SH-SY5Y (cell line): ENCODE data around the gene RPL29.

Experiments
- GATA2 ChIP-seq: IDR thresholded peaks from 2 replicates; pipeline ENCODE4 v1.6.1; 2011; ENCODE audit warnings: mild to moderate bottlenecking, low read depth, low read length
- GATA3 ChIP-seq: IDR thresholded peaks from 2 replicates; pipeline ENCODE4 v1.6.1; 2011; ENCODE audit warnings: low read depth, mild to moderate bottlenecking, low read length, moderate library complexity

The RPL29 gene

DNA sequence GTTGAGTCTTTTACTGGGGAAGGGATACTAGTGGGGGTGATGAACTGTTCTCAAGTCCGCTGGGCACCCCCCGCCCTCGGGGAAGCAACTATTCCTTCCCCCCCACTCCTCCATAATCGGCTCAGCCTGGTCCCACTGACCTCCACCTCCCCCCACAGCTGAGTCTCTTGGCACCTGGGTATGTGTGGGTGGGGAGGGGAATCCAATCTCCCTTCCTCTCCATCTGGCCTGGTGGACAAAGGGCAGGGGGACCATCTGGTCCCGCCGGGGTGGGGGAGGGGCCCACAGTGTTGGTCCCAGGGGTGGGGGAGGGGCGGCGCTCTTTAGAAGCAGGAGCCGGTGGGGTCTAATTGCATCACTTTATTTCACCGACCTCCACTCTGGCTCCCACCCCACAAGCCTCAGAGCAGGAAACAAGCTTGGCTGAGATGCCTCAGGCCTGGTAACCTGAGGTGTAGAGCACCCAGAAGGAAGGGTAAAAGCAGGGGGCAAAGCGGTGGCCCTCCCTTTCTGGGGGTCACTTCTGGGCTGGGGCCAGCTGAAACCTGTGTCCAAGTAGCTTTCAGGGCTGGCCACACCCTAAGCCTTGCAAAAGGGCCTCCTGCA is 27.4 kb downstream of the RPL29 start:
- TF ChIP-seq GATA3 (no peak), GATA2 (peak; percentile 65)

DNA sequence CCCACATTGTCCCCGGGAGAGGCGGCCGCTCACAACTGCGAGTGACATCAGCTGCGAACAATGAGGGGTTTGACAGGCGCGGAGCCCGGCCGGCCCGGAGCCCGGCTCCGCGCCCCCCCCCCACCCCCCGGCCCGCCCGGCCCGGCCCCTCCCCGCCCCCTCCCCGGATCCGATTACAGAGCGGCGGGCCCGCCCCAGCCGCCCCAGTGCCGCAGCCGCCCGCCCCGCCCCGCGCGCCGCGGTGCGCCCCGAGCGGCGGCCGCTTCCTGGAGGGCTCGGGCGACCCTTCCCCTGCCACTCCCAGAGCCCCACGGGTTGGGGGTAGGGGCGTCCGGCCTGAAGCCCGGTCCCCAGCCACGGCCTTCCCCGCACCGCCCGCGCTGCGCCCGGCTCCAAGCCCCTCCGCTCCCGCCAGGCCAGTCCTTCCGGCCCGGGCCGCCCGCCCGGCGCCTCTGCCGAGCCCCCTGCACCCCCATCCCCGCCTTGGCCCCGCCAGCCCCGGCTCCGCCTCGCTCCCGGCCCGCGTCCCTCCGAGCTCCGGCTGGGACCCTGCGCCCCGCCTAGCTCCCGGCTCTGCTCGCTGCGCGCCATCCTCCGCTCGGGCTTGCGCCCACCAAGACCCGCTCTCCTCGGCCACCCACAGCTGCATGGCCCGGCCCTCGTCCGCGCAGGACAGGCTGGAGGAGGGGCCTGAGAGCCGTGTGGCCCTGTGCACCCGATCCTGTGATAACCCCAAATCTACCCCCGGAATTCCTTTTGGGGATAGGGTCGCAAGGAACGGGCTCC is 28.1 kb downstream of the RPL29 start, which contains the start of gene PCBP4:
TSS of gene PCBP4 (minus strand) at position 71 of the 786 bp plus-strand sequence. CDS start 6,214 bp downstream, outside the sequence.
- TF ChIP-seq GATA2 (no peak), GATA3 (no peak)

DNA sequence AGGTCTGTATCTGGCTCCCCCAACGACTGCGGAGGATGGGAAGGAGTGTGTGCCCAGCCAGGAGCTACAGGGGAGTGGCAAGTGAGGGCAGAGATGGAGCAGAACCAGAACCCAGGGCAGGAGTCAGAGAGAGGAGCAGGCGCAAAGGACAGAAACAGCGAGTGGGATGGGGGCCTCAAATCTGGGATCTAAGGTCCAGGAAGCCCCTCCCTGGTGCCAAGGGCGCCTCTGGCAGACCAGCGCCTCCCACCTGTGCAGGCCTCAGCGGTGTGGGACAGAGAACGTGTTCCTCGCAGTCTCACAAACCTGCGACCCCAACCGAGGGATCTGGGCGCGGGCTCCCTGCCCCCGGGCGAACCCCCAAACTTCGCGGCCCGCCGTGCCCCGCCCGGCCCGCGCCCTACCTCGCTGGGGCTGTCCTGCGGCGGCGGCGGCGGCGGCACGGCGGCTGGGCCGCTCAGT is 28.7 kb downstream of the RPL29 start:
- TF ChIP-seq GATA3 = no peak
- TF ChIP-seq GATA2 = no peak

DNA sequence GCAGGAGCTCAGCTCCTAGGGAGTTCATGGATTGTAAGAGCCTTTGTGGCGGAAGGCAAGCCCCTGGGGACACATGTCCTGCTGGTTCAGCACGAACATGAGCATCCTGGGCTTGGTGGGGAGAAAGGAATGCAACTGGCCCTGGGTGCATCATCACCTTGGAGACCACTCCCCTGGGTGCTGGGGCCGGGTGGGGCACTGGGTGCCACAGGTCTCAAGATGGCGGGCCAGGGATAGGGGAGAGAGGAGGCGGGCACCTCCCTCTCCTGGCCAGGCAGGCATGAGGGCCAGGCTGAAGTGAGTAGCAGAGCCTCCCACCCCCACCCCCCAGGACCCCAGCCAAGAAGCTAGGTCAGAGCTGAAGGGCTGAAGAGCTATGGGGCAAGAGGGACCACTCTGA is 29.2 kb downstream of the RPL29 start:
- TF ChIP-seq GATA2 (no peak), GATA3 (no peak)

DNA sequence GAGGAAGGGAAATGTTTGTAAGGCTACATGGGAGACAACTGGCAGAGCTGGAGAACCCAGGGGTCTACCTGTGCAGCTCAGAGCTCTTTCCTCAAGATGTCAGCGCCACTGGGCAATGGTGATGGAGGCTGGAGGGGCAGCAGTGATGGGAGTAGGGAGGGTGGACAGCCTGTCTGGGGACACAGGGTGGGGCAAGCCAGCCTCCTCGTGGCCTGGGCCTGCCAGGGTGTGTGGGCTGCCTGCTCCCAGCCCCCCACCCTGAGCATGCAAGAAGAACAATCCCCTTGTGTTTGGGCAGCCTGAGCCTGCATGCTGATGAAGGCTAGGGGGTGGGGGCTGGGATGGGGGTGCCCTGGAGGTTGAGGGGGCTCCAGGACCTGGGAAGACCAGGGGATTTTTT is 29.7 kb downstream of the RPL29 start:
- TF ChIP-seq GATA2 (no peak), GATA3 (no peak)

DNA sequence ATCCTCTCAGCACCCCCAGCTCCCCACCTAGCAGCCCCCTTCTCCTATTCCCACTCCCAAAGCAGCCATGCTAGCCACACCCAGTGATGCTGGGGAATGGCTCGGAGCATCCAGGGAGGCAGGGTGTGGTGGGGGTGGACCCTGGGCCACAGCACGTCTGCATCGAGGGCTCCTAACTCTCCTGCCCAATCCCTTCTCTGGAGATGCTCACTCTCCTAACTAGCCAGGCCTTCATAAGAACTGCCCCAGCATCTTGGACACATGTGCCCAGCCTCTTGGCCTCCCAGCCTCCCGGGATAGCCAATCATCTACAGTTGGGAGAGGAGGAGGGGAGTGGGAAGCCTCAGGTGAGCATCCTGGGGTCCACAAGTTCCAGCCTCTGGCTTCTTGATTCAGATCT is 31.2 kb downstream of the RPL29 start:
- TF ChIP-seq GATA3 (no peak), GATA2 (no peak)

DNA sequence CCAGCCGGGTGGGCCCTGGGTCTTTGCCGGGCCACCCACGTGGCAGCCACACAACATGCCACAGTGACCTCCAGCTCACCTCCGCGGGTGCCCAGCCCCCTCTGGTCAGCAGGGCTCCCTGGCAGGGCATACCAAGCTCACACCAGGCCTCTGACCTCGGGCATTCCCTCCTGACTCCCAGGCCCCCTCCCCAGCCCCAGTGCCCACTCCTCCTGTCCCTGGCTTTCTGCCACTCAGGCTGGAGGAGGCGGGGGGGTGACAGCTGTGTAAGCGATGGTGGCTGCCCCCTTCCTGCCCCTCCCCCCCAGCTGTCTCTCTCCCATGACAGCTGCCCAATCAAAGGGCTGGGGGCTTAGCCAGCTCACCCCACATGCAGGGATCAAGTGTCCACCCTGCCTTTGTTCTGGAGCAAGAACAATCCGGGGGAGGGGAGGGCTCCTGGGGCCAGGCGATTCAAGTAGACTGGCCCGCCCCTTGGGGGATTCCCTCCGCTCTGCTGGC is 31.7 kb downstream of the RPL29 start:
- no peak for TF ChIP-seq GATA3
- TF ChIP-seq GATA2 = no peak

DNA sequence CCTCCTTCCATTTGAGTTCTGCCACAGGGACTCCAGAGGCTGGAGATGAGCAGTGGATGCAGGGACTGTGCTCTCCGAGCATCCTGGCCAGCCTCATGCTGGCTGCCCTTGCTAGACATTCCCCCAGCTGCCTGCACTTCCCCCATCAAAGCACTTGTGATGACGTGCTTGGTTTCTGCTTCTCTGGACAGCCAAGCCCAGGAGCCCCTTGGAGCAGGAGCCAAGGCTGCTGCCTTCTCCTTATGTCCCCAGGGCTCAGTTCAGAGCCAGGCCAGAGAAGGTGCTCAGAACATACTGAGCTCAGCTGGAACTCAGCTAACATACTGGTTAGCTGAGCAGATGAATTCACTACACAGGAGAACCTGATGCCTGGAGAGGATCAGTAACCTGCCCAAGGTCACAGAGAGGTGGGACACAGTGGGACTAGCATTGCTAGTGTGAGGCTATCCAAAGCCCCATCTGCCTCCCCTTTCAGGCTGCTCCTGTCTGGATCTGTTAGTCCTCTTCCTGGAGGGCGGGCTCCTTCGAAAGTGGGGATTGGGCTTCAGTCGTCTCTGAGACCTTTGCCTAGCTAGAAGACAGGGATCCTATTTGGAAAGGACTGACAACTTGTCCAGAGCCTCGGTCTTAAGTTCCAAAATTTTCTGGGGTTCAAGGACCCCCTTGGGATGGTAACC is 32.7 kb downstream of the RPL29 start:
- TF ChIP-seq GATA2 (no peak), GATA3 (no peak)

DNA sequence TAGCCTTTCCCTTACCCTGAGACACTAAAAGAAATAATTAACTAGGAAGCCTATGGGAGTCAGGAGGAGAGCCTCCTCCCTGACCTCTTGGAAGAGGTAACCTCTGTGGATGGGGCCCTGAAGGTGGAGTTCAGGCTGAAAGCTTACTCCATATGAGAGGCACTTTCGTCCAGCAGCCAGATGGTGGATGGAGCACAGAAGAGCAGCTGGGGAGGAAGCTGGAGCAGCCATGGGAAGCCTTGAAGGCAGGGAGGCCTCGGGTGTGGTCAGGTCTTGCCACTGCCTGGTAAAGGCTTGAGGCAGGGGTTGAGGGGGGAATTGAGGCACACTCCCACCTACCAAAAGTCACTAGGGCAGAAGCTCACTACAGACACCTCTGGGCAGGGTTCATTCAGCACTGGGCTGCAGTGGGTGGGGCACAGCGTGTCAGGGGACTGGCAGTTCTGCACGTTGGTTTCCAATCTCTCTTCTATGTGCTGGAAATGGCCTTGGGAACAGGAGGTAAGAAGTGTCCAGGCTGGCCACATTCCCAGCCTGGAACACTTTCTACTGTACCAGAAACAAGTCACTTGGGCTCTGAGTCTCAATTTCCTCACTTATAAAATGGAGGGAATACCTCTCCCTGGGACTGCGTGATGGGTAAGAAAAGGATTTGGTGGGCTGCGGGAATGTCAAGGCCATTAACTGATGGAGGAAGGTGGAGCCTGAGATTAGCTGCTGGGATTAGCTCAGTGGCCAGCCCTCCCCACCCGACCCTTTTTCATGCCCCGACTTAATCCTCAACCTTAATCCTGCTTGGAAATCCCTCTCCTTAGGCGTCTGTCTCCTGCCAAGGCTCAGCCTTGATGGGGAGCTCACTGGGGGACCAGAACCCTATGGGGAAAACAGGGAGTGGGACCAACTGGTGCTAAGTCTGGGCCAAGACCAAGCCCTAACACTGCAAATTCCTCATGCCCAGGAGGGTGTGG is 33.8 kb downstream of the RPL29 start:
- TF ChIP-seq GATA2 = no peak
- TF ChIP-seq GATA3 = no peak

DNA sequence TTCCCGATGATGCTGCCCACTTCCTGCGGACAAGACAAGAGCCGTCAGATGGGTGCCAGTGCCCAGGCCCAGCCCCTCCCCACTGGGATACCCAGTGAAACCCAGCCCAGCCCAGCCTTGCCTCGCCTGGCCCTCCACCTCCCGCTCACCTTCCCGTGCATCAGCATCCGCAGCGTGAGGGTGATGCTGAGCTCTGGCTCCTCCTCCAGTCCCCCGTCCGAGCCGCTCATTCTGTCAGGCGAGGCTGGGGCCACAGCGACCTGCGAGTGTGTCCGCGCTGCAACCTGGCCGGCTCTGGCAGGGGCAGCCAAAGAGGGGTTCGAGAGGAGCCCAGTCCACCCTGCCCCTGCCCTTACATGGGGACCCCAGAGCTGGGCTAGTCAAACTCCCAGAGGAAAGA is 34.7 kb downstream of the RPL29 start:
- no peak for TF ChIP-seq GATA2
- TF ChIP-seq GATA3 = no peak

DNA sequence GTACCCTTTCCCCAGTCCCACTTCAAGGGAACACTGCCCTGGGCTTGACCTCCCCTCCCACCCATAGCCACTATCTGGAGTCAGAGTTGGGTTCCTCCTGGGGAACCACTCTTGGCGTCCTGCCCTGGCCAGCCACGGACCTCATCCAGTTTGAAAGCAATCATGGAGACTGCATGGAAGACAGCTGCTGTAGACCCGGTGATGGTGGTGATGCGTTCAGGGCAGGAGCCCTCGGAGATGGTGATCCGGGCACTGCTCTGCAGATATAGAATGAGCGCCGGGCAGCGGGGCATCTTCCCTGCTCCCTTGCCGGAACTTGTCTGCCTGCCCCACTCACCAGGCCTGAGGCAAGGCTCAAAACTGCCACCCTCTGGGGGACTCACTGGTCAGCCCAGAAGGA is 35.3 kb downstream of the RPL29 start:
- TF ChIP-seq GATA3 = no peak
- TF ChIP-seq GATA2 = no peak

DNA sequence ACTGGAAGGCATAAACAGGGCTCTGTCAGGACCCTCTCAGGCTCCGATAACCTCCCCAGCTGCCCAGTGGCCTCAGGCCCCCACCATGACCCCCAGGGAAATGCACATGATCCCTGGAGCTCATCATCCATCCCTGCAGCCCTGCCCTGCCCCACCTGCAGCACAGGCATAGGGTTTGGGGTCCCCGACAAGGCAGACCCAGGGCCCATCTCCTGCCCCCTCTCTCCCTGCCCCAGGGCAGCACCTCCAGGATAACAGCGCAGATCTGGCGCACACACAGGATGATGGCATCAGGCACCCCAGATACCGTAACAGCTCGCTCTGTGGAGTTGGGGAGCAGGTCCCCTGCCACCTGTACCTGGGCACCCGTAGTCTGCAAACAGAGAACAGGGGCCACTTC is 36.0 kb downstream of the RPL29 start:
- TF ChIP-seq GATA2 (no peak), GATA3 (no peak)
